22Rv1 (cell line): ENCODE measurements around the gene NUP93.

Source experiments
- ZFX ChIP-seq: fragments of 450-650 bp; IDR thresholded peaks from 2 replicates; pipeline ENCODE4 v1.6.1; 2017; ENCODE audit warnings: antibody characterized with exemption, borderline replicate concordance
- TF ChIP-seq, protein P1 (sequence below): fragments of 450-650 bp; IDR thresholded peaks from 2 replicates; pipeline ENCODE4 v1.5.1; 2017; ENCODE audit warnings: mild to moderate bottlenecking

DNA sequence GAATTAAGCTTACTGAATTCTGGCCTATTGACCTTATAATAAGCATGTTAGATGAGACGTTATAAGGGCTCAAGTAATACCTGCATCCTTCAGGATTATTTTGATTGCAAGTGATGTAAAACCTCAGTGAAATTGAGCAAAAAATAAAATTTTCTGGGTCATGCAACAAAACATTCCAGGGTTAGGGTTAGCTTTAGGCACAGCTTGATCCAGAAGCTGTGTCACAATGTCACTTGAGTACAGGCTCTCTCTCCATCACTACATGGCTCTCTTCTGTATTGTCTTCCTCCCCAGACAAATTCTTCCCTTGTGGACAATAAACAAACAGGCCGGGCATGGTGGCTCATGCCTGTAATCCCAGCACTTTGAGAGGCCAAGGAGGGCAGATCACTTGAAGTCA is 3.6 kb upstream of the NUP93 start:
- TF ChIP-seq, protein P1, sequence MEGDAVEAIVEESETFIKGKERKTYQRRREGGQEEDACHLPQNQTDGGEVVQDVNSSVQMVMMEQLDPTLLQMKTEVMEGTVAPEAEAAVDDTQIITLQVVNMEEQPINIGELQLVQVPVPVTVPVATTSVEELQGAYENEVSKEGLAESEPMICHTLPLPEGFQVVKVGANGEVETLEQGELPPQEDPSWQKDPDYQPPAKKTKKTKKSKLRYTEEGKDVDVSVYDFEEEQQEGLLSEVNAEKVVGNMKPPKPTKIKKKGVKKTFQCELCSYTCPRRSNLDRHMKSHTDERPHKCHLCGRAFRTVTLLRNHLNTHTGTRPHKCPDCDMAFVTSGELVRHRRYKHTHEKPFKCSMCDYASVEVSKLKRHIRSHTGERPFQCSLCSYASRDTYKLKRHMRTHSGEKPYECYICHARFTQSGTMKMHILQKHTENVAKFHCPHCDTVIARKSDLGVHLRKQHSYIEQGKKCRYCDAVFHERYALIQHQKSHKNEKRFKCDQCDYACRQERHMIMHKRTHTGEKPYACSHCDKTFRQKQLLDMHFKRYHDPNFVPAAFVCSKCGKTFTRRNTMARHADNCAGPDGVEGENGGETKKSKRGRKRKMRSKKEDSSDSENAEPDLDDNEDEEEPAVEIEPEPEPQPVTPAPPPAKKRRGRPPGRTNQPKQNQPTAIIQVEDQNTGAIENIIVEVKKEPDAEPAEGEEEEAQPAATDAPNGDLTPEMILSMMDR: no peak
- TF ChIP-seq ZFX: no peak
